KMS-11 (cell line): ENCODE measurements around the gene MRPS2.

Experiments used
- H2AFZ ChIP-seq: fragments of 200-600 bp; sonication (generic); 2 replicates; pipeline ENCODE4 v1.6.1; 2016; ENCODE audit warnings: antibody characterized with exemption, mixed run types, low read depth
- H3K27ac ChIP-seq: fragments of 200-600 bp; sonication (generic); 2 replicates; pipeline ENCODE4 v1.6.1; 2016; ENCODE audit warnings: mild to moderate bottlenecking, mixed run types
- H3K27me3 ChIP-seq: fragments of 200-600 bp; sonication (generic); 2 replicates; pipeline ENCODE4 v1.6.1; 2017; ENCODE audit warnings: mild to moderate bottlenecking, low read depth, mixed run types, moderate library complexity; ENCODE audit not compliant: insufficient read depth
- H3K36me3 ChIP-seq: fragments of 200-600 bp; sonication (generic); 2 replicates; pipeline ENCODE4 v1.6.1; 2017; ENCODE audit warnings: mild to moderate bottlenecking, mixed run types; ENCODE audit not compliant: insufficient read depth
- H3K4me1 ChIP-seq: fragments of 200-600 bp; sonication (generic); 2 replicates; pipeline ENCODE4 v1.6.1; 2016; ENCODE audit warnings: mild to moderate bottlenecking, low read depth, mixed run types; ENCODE audit not compliant: poor library complexity, severe bottlenecking
- H3K4me2 ChIP-seq: fragments of 200-600 bp; sonication (generic); 2 replicates; pipeline ENCODE4 v1.7.0; 2016; ENCODE audit warnings: mild to moderate bottlenecking, mixed run types
- H3K4me3 ChIP-seq: fragments of 200-600 bp; sonication (generic); IDR thresholded peaks from 2 replicates; pipeline ENCODE4 v1.6.1; 2017; ENCODE audit warnings: low read depth, low read length, mixed read lengths; ENCODE audit not compliant: insufficient read depth
- H3K79me2 ChIP-seq: fragments of 200-600 bp; sonication (generic); 2 replicates; pipeline ENCODE4 v1.6.1; 2016; ENCODE audit warnings: low read depth, mixed run types; ENCODE audit not compliant: insufficient read depth
- H3K9ac ChIP-seq: fragments of 200-600 bp; sonication (generic); 2 replicates; pipeline ENCODE4 v1.6.1; 2016; ENCODE audit warnings: mild to moderate bottlenecking, mixed run types
- H4K20me1 ChIP-seq: fragments of 200-600 bp; sonication (generic); 2 replicates; pipeline ENCODE4 v1.6.1; 2016; ENCODE audit warnings: mild to moderate bottlenecking, mixed run types; ENCODE audit not compliant: insufficient read depth
- CTCF ChIP-seq: fragments of 200-600 bp; sonication (generic); conservative IDR thresholded peaks from 2 replicates; pipeline ENCODE4 v1.6.1; 2017; ENCODE audit warnings: low read depth, mild to moderate bottlenecking, antibody characterized with exemption, low read length, moderate library complexity, mixed read lengths

MRPS2 gene

GRCh38 chr9:135502168-135502872 lies 1.8 kb downstream of the MRPS2 start:
- H2AFZ ChIP-seq = no peak overlapping the region
- peaks cover 12% of the 10 kb centered on the region for H3K79me2 ChIP-seq
- no peak overlapping the region for H3K9ac ChIP-seq
- H3K4me3 ChIP-seq = no peak overlapping the region
- H3K4me2 ChIP-seq = peak overlapping the region; percentile 99
- no peaks in the 10 kb centered on the region for H4K20me1 ChIP-seq
- H3K36me3 ChIP-seq = no peaks in the 10 kb centered on the region; the same call in 1 of the 2 replicates
- H3K27ac ChIP-seq = no peak overlapping the region
- no peak for TF ChIP-seq CTCF
- H3K27me3 ChIP-seq = peaks cover 8% of the 10 kb centered on the region; the same call in 1 of the 2 replicates
- H3K4me1 ChIP-seq = peaks cover 7% of the 10 kb centered on the region

- Histone ChIP-seq H3K27me3 (peaks cover 6% of the 10 kb centered on the region; the same call in 1 of the 2 replicates), H3K79me2 (peaks cover 12% of the 10 kb centered on the region), H3K27ac (no peak overlapping the region), H3K4me3 (no peak overlapping the region), H3K9ac (no peak overlapping the region), H3K36me3 (no peaks in the 10 kb centered on the region; the same call in 1 of the 2 replicates), H4K20me1 (no peaks in the 10 kb centered on the region), H2AFZ (no peak overlapping the region), H3K4me2 (no peak overlapping the region), H3K4me1 (peaks cover 7% of the 10 kb centered on the region)
- no peak for TF ChIP-seq CTCF
Observed at GRCh38 chr9:135502873-135503321, 2.4 kb downstream of the MRPS2 start.

GRCh38 chr9:135503371-135504261 lies 3.1 kb downstream of the MRPS2 start:
- peaks cover 6% of the 10 kb centered on the region; the same call in 1 of the 2 replicates for H3K27me3 ChIP-seq
- H3K36me3 ChIP-seq = no peaks in the 10 kb centered on the region; the same call in 1 of the 2 replicates
- H2AFZ ChIP-seq = no peak overlapping the region
- no peak for TF ChIP-seq CTCF
- H3K4me3 ChIP-seq = no peak overlapping the region
- H4K20me1 ChIP-seq = no peaks in the 10 kb centered on the region
- peaks cover 12% of the 10 kb centered on the region for H3K79me2 ChIP-seq
- no peak overlapping the region for H3K4me2 ChIP-seq
- no peak overlapping the region for H3K27ac ChIP-seq
- no peak overlapping the region for H3K9ac ChIP-seq
- H3K4me1 ChIP-seq = peaks cover 7% of the 10 kb centered on the region

GRCh38 chr9:135504262-135505243 lies 4.1 kb downstream of the MRPS2 start:
- no peak overlapping the region for H2AFZ ChIP-seq
- TF ChIP-seq CTCF = peak; percentile 64
- peaks cover 7% of the 10 kb centered on the region for H3K4me1 ChIP-seq
- H3K4me2 ChIP-seq = no peak overlapping the region
- H3K79me2 ChIP-seq = peaks cover 12% of the 10 kb centered on the region
- H3K27ac ChIP-seq = no peak overlapping the region
- no peaks in the 10 kb centered on the region for H4K20me1 ChIP-seq
- H3K9ac ChIP-seq = no peak overlapping the region
- no peak overlapping the region for H3K4me3 ChIP-seq
- no peaks in the 10 kb centered on the region; the same call in 1 of the 2 replicates for H3K36me3 ChIP-seq
- peaks cover 7% of the 10 kb centered on the region; the same call in 1 of the 2 replicates for H3K27me3 ChIP-seq
